WI38 (cell line): Measurements from ENCODE around the gene KIAA1217.

Experiments
- H3K4me3 ChIP-seq: 2 replicates; pipeline ENCODE4 v1.5.1; 2011; ENCODE audit warnings: low read depth, mild to moderate bottlenecking, control low read depth, low read length
- CTCF ChIP-seq: IDR thresholded peaks from 2 replicates; pipeline ENCODE4 v1.5.1; 2012; ENCODE audit warnings: low read depth, mild to moderate bottlenecking, control low read depth, low read length

Gene KIAA1217

GRCh38 chr10:24215603-24216002 is 6.7 kb downstream of the KIAA1217 start:
- no peak for TF ChIP-seq CTCF
- no peak overlapping the region for H3K4me3 ChIP-seq

GRCh38 chr10:24219963-24220362 is 11.0 kb downstream of the KIAA1217 start:
- no peak for TF ChIP-seq CTCF
- H3K4me3 ChIP-seq: no peak overlapping the region

GRCh38 chr10:24223341-24223740 is 14.4 kb downstream of the KIAA1217 start:
- no peak overlapping the region for H3K4me3 ChIP-seq
- no peak for TF ChIP-seq CTCF

GRCh38 chr10:24223953-24224352 is 15.0 kb downstream of the KIAA1217 start:
- H3K4me3 ChIP-seq: no peak overlapping the region
- TF ChIP-seq CTCF: no peak

- no peak overlapping the region for H3K4me3 ChIP-seq
- no peak for TF ChIP-seq CTCF
Observed at GRCh38 chr10:24228642-24229041, 19.7 kb downstream of the KIAA1217 start.

GRCh38 chr10:24229909-24230308 is 21.0 kb downstream of the KIAA1217 start:
- no peak overlapping the region for H3K4me3 ChIP-seq
- TF ChIP-seq CTCF: no peak

- H3K4me3 ChIP-seq: no peak overlapping the region
- no peak for TF ChIP-seq CTCF
Observed at GRCh38 chr10:24231200-24231599, 22.3 kb downstream of the KIAA1217 start.
